T-helper 9 cell (primary cell): ENCODE measurements around the gene UBE2J2.

ENCODE experiments used
- DNase-seq: peaks from one replicate; pipeline ENCODE4 v3.0.0-alpha.2; 2020

Gene UBE2J2

DNA sequence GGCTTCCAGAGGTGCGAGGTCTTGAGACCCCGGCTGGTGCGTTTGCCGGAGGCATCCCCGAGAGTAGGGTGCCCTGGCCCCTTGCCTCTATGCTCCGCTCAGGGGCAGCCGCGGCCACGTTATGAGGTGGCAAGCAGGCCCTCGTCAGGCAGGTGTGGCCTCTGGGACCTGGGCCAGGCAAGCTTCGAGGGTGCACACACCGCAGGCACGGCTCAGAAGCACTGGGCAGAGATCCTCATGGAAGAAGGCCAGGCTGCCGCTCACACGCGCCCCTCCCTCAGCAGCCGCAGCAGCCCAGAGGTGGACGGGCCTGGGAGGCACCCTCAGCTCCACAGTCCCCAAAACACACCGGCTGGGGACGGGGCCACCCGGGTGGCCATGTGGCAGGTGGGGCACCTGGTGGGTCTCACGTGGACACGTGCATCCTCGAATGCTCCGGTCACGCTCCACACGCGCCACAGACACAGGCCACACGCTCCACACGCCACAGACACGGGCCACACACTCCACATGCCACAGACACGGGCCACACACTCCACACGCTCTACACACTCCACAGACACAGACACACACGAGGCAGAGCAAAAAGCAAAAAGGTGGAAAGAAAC is 48.3 kb downstream of the UBE2J2 start:
- no peak for DNase-seq

DNA sequence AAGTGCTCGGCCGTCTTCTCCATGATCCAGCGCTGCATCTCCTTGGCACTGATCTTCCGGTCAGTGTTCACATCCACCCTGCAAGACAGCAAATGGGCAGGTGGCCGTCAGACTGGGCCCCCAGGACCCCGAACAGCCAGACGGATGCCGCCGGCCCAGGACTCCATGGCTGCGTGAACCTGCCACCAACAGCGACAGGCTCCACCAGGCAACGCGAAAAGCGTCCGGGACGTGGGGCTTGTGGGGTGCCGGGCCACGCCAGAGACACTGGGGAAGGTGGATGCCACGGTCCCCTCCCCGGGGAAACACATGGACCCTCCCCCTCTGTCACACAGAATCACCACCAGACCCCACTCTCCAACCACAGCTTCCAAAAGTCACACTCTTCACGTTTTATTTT is 49.8 kb downstream of the UBE2J2 start:
- DNase-seq = no peak

DNA sequence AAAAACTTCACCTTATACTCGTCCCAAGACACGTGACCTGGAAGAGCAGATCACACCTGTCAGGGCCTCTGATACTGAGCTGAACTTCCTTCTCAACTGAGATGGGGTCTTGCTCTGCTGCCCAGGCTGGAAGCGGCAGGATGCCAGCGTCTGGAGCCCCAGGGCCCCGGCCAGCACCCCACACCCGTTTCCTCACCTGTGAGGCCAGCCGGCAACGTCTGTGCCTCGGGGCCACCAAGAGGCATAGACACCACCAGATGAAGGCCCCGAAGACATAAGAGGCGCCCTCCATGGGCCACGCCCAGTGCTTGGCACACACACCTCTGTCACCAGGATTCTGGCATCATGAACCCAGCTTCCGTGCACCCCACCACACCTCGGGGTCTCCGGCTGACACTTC is 50.3 kb downstream of the UBE2J2 start:
- DNase-seq = no peak

DNA sequence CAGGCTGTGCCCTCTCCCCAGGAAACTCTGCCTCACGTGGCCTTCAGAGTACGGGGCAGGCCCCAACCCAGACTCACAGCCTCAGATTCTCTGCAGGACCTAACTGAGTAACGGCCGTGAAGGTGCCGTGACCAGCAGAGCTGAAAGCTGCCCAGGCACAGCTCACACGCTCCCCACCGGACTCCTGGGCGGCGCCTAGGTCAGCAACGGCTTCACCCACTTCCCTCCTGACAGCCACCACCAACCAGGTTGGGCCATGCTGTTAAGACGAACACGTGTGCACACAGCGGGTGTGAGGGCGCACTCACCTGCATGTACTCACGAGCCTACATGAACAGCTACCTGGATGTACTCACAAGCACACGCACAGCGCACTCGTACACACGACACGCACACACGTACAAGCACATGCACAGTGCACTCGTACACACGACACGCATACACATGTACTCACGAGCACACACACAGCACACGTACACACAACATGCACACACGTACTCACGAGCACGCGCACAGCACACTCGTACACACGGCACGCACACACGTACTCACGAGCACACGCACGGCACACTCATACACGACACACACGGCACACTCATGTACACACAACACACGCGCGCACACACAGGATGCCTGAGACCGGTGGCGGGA is 51.0 kb downstream of the UBE2J2 start:
- no peak for DNase-seq

DNA sequence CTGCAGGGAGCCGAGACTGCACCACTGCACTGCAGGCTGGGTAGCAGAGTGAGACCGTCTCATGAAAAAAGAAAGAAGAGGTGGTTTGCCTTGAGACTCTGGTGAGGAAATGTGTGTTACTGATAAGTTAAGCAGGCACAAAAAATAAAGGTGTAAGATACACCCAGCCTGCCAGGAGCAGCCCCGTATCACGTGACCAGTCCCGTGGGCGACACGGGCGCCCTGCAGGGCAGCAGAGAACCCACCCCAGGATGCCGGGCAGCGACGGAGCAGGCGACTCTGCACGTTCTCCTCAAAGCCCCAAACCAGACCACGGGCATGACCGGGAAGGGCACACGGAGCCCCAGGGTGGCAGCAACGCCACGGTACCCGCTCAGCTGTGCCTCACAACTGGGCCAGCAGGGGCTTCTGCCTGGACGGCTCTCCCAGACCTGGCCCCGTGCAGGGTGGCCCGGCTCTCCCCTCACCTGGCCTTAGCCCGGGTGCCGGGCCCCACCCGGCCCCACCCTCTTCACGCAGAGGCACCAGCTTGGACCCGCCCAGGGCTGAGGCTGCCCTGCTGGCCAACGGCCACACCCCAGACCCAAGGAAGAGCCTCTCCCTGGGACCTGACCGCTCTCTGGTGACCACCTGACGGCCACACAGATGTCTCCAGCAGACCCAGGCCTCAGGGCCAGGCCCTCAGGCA is 51.6 kb downstream of the UBE2J2 start:
- DNase-seq = no peak

DNA sequence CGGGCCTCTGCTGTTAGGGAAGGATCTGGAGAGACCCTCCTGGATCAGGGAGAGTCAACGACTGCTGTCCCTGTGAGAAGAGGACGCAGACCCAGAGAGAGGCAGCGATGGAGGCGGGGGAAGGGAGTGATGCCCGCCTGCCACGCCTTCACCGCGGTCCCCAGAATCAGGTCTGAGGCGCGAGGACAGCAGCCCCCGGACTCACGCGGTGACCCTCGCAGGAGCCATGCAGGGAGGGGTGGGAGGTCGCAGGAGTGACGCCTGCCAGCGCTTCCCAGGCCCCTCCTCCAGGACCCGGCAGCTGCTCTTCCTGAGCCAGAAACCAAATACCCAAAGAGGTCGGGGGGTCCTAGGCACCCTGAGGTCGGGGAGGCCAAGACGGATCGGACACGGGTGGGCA is 53.5 kb downstream of the UBE2J2 start:
- no peak for DNase-seq

DNA sequence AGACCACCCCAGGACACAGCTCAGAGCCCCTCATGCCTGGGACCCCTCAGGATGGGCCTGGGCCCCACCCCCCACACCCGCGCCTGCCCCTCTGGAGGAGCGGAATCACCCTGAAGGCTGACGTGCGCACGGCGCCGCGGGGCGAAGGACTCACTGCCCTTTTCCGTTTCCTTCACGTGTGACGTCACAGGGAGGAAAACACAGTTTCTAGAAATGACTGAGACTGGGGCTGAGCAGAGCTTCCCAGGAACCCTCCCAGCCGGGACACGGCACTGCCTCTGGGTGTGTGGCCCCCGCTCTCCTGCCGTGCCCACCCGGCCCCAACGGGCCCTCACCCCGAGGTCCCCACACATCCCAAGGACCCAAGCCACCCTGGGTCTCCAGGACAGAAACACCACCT is 54.3 kb downstream of the UBE2J2 start:
- peak; percentile 53 for DNase-seq

DNA sequence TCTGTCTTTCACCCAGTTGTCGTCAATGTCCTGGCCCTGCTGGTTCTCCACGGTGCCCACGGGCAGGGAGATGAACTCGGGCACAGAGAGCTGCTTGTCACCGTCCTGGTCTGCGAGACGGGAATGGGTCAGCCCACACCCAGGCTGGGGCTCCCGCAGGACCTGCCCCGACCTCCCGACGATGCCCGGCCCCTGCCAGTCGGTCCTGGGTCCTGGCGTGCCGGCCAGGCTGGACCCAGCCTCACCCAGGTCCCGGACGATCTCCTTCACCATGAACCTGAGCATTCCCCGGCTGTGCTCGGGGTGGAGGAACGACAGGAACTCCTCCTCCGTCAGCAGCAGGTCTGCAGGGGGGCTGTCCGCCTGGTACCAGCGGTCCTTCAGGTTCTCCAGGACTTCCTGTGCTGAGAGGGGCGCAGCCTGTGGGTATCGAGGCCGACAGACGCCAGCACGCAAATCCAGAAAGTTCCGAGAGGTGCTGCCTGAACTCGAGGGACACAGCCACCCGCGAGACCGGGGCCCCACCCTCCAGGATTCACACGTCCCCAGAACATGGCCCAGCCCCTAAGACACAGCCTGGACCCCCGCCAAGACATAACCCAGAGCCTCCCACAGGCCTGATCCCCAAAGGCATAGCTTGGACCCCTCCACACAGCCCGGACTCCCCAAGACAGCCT is 55.0 kb downstream of the UBE2J2 start:
- no peak for DNase-seq

DNA sequence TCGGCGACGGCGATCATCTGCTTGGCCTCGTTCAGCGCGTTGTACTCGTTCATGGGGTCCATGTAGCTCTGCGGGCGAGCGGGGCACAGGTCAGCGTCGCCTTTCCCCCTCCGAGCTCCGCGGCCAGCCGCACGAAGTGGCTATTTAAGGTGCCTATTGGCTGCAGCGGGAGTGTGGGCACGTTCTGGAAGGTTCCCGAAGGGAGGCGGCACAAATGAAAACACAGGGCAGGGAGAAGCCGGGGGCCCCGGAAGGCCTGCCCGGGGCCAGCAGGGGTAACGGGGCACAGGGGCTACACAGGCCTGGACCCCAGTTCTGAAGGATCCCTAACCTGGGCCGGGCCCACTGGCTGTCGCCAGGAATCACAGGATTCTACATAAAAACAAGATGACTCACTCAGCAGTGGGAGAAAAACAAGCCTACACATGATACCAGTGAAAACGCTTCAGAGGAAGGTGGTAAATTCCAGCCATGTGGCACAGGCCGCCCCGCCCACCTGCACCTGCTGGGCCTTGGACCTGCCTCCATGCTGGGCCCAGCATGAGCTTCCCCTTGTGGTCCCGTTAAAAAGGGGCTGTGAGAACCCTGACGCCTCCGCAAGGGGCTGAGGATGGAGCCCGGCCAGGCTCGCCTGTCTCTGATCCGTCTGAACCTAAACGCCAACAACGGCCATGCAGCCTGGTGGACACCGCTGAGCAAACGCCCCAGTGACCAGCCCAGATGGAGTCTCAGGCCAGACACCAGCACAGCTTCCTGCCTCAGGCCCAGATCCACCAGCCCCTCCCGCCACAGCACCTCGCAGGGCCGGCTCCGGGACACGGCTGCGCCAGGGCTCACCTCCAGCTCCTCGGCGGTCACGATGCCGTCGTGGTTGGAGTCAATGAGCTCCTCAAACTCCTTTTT is 55.8 kb downstream of the UBE2J2 start:
- DNase-seq = no peak

DNA sequence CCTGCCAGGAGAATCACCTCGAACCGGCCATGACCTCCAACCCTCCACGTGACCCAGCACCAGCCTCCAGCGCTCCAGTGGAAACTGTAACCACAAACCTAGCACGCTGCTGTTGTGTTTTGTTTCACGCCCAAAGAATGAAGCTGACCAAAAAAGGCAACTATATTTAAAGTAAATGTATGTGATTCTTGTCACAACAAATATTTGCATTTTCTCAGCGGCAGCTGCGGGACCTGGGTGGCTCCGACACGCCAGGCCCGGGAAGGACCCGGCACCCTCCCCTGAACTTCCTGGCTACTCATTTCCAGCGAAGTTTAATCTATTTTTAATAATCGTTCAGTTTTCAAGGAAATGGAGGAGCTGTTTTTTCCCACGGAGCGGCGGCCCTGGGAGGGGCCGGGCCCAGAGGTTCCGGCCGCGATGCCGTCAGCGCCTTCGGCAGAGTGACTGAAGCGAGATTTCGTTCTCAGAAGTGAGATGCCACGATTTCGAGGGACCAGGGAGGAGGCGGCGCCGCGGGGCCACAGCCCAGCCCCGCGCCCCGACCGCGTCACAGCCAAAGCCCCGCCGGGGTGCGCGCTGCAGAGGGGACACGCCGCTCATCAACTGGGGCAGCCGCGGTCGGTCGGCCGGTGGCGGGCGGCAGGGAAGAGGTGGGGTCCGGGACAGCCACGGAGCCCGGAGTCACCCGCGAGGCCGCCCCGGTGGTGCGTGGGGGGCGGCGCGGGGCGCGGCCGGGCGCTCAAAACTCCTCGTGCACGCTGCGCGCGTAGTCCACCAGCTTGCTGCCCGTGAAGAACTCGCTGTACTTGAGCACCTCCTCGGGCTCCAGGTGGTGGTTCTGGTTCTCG is 56.7 kb downstream of the UBE2J2 start:
- DNase-seq = peak; percentile 67

DNA sequence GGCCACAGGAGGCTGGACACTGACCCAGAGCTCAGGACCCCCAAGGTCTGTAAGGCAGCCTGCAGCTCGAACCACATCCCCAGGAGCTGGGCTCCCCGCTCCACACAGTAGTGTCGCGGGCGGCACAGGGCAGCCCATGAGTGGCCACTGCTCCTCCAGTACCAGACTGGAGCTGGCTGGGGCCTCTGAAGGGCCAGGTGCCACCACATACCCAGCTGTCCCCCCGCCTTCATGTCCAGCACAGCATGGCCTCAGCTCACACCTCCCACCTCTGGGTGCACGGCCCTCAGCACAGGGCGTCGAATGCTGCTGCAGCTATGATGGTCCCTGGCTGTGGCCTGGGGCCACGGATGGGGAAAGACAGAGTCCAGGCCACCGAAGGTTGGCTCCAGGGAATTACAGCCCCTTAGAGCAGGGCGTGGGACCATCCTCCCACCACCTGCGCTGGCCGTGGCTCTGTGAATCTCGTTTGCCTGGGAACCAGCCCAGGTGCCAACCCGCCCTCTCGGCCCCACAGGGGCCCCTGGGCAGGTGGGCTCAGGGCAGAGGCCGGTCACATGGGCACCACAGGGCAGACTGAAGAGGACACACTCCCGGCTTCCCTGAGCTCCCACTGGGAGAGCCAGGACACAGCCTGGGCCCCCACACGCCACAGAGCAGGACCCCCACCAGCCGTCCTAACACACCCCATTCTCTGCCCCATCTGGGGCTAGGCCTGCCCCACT is 57.6 kb downstream of the UBE2J2 start:
- no peak for DNase-seq

DNA sequence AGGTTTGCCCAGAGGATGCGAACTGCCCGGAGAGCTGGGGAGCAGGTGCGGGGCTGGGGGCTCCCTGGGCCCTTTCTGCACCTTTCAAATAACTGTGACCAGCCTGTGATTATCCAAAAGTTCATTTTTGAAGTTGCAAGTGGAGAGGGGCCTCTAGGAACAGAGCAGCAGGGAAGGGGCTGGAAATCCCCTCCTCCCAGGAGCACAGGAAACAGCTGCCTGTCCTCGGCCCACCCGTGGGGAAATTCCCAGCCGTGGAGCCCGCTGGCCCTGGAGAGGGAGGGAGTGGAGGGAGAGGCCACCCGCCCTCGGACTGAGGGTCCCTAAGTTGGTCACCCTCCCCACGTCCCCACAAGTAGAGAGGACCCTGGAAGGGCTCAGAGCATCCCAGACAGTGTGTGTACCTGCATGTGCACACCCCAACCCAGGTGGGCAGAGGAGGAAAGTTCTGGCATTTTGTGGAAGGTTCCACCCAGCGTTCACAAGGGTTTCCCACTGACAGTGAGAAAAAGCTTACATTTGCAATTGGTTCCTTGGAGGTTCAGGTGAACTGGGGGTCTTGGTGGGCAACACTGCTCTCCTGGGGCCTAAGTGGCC is 58.5 kb downstream of the UBE2J2 start:
- no peak for DNase-seq

DNA sequence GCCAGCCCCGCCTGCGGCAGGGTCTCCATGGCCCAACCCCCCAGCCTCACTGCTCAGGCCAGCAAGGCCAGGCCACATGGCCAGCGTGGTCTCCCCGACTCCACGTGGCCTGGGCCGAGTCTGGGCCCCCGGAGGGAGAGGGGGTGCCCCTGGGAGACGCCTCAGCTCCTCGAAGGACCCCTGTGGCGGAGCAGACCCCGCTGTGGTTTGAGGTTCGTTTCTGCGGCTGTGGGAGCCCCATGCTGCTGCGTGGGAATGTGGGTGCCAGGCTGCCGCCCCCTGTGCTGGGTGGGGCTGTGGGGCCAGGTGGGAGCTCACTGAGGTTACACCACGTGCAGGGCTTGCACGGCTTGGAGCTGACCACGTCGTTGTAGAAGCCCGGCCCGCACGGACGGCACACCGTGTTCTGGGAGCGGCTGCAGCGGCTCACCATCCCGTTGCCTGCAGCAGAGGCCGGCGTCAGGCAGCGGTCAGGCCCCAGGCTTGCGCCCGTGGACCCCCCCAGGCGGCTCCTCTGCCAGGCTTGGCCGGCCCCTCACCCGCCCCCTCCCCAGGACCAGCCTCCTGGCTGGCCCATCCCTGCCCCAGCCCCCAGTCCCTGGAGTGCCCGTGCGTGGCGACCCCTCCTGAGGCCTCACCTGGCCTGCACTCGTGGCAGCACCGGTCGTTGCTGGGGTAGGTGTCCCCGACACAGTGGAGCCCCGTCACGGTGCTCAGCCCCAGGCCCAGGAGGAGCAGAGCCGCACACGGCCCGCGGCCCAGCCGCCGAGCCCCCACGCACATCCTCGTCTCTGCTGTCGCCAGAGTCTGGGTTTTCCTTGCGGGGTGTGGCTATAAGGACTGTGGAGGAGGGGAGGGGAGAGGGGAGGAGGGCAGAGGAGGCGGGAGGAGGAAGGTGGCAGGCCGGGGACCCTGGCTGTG is 60.0 kb downstream of the UBE2J2 start, which contains the start of gene TNFRSF4:
Gene TNFRSF4, minus strand, starts transcription at position 809 of the 921 bp plus-strand sequence. Its CDS starts 26 bp downstream, at position 783.
- DNase-seq = no peak

DNA sequence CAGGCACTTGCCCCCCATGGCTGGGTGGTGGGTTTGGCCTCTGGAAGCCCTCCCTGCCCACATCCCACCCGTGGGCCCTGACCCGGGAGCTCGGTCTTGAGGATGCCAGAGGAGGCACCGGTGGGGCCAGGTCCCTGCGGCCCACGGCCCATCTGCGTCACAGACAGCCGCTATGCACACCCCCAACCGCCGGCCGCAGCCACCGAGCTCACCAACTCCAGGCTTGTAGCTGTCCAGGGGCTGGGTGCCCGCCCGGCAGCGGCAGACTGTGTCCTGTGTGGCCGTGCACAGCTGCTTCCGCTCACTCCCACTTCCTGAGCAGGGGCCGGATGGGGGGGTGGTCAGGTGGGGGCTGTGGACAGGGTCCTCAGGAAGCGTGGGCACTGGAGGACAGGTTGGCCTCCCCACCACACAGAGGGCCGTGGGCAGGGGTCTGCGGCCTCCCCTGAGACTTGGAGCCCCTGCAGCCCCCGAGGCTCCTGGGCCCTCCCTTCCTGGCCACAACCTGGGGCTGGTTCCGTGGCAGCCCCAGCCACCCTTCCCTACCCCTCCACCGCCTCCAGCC is 60.8 kb downstream of the UBE2J2 start:
- DNase-seq = no peak

DNA sequence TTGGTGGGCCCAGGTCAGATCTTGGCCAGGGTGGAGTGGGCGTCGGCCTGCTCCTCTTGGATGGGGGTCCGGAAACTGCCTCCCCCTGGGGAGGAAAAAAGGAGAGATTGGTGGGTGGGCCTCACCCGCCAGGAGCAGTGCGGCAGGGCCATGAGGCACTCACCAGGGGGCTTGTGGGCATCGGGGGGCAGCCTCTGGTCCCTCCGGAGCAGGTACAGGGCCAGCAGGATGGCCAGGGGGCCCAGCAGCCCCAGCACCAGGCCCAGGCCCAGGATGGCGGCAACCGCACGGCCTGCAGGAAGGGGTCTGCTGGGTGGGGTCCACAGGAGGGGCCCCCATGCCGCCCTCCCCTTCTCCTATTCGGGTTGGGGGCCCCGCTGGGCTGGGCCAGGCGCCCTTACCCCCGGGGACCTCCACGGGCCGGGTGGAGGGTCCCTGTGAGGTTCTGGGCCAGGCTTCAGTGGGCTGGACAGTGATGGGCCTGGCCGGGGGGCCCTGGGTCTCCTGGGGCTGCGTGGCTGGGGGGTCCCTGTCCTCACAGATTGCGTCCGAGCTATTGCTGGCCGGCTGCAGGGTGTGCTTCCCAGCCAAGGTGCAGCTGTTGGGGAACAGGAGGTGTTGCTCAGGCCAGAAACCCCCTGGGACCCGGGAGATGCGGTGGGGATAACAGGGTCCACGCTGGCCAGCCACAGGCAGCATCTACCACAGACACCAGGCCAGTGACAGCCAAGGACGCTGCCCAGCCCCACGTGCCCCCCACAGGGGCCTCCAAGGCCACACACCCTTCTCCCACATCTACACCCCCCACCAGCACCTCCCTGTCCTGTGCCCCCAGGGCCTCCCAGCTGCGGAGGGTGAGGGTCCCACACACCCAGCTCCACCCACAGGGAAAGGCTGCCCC is 61.9 kb downstream of the UBE2J2 start:
- DNase-seq = no peak

DNA sequence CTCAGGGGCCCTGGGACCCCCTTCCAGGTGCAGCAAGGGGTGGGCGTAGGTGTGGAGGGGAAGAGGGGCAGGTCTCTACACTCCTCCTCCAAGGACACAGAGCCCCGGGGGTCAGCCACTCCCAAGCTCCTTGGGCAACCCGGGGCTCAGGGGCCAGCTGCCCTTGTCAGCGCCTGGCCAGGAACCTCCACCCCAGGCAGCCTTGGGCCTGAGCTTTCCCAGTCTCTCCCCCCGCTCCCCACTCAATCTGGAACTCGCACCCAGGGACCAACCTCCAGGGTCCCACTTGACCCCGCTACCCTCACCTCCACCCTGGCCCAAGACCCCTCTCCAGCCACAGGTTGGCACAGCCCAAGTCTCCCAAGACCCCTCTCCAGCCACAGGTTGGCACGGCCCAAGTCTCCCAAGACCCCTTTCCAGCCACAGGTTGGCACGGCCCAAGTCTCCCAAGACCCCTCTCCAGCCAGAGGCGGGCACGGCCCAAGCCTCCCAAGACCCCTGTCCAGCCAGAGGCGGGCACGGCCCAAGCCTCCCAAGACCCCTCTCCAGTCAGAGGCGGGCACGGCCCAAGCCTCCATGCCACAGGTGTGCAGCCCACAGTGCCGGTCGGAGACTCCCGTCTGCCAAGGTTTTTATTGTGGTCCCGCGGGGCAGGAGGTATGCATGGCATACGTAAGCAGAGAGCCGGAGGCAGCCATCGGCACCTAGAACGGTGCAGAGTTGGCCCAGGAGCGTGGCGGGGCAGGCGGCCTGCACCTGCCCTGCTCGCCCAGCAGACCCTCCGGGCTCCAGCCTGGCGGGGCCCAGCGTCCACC is 62.7 kb downstream of the UBE2J2 start:
- no peak for DNase-seq
